GM23248 (cell line): ENCODE data around the gene INSL3.

Experiments
- EZH2 ChIP-seq: fragments of 200-600 bp; sonication (generic); IDR thresholded peaks from 2 replicates; pipeline ENCODE4 v1.6.1; 2018; ENCODE audit warnings: antibody characterized with exemption, mild to moderate bottlenecking; ENCODE audit not compliant: insufficient read depth, poor library complexity, severe bottlenecking
- EZH2phosphoT487 ChIP-seq: fragments of 200-600 bp; sonication (generic); IDR thresholded peaks from 2 replicates; pipeline ENCODE4 v1.6.1; 2018; ENCODE audit warnings: antibody characterized with exemption, moderate library complexity, mild to moderate bottlenecking, low read depth; ENCODE audit not compliant: insufficient read depth

- TF ChIP-seq EZH2 = no peak
- TF ChIP-seq EZH2phosphoT487 = no peak
These were observed 24.4 kb downstream of the INSL3 start for GRCh38 chr19:17796838-17797423.
